ENCODE results near the gene PAPOLA.
"Not testable (repeated sequence)": the region's sequence is repeated elsewhere in the genome, so short reads cannot be mapped to it uniquely, and the experiment has no call there.

Gene PAPOLA

DNA sequence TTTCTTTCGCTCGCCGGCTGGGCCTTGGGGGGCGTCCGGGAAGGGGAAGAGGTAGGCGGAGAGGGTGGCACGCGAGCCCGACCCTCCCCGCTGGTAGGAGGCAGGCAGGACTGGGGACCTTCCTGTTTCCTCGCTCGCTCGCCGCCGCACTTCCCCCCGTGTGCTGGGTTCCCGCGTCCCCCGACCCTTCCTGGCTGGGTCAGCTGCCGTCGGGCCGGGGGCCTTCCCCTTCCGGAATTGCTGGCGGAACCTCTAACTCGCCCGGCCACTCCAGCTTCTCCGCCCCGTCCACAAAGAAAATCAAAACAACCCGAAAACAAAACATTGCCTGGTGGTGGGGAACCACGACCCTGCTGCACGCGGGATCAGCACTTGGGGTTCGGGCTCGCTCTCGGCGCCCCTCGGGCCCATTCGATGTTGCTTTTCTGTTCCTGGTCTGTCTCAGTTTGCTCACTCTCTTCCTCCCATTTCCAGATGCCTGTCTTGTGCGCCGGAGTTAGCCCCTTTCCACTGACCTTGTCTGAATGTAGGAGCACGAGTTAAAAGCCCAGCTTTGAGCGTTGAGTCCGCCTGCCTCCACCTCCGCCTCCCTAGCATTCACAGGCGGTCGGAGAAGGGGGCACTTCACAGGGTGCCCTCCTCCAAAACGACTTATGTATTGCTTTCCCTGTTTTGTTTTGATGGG is 581 bp downstream of the PAPOLA start:
- no peak for DNase-seq (ENCODE audit: low read depth, low spot score)

DNA sequence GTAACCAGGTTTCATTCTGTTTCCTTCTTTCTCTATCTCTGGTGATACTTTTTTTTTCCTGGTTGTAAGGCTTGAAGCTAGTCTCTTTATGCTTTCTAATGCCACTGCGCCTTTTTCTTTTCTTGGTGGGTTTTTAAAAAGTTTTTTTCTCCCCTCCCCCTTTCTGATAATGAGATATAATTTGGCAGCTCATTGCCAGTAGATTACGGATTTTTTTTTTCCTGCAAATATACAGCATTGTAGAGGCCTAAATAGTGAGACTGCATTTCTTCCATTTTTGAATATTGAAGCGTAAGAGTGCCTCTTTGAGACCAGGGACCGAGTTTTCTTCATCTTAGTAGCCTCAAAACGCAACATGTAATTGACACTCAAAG is 1.1 kb downstream of the PAPOLA start:
- no peak for DNase-seq (ENCODE audit: low read depth, low spot score)

DNA sequence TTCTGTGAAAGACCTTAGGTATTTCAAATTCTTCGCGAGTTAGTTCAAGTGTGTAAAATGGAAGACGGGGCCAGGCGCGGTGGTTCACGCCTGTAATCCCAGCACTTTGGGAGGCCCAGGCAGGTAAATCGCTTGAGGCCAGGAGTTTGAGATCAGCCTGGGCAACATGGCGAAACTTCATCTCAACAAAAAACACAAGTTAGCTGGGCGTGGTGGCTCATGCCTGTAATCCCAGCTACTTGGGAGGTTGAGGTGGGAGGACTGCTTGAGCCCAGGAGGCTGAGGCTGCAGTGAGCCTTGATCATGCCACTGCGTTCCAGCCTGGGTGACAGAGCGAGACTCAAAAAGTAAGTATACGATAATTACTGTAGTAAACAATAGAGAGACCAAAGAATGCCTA is 2.2 kb downstream of the PAPOLA start:
- not testable (repeated sequence) for DNase-seq (ENCODE audit: low read depth, low spot score)

DNA sequence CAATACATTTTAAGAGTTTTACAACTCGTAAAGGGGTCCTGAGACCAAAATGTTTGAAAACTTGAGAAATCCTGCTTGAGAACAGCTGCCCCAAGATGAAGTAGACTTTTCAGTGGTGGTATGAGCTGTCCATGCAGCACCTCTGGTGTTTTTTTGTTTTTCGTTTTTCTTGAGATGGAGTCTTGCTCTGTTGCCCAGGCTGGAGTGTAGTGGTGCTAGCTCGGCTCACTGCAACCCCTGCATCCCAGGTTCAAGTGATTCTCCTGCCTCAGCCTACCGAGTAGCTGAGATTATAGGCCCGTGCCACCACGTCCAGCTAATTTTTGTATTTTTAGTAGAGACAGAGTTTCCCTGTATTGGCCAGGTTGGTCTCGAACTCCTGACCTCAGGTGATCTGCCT is 5.5 kb downstream of the PAPOLA start:
- no peak for DNase-seq (ENCODE audit: low read depth, low spot score)

DNA sequence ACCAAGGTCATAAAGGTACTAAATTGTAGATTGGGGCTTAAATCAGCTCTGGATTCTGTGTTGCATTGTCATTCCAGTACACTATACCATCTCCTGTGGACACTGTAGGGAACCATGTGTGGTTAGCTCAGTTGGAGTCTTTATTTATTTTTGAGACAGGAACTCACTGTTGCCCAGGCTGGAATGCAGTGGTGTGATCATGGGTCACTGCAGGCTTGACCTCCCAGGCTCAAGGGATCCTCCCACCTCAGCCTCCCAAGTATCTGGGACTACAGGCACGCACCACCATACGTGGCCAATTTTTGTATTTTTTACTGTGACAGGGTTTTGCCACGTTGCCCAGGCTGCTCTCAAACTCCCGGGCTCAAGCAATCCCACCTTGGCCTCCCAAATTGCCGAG is 6.7 kb downstream of the PAPOLA start:
- no peak for DNase-seq (ENCODE audit: low read depth, low spot score)

DNA sequence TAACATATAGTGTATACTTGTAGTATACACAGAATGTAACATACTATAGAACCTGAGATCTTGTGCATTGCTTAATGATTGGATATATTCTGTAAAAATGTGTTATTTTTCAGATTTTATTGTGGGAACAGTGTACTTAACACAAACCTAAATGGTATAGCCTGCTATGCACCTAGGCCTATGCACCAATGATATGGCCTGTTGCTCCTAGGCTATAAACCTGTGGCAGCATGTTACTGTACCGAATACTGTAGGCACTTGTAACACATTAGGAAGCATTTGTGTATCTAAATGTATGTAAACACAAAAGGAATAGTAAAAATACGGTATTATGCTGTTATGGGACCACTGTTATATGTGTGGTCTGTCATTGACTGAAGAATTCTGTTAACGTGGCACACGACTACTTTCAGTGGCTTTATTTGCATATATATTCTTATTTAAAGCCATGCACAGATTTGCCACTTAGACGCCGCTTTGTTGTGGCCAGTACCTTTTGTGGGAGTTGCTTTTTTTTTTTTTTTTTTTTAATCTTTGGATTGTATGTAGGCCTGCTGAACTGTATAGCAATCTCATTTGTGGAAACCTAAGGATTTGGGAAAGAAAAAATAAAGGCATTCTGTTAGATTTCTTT is 7.4 kb downstream of the PAPOLA start:
- no peak for DNase-seq (ENCODE audit: low read depth, low spot score)

DNA sequence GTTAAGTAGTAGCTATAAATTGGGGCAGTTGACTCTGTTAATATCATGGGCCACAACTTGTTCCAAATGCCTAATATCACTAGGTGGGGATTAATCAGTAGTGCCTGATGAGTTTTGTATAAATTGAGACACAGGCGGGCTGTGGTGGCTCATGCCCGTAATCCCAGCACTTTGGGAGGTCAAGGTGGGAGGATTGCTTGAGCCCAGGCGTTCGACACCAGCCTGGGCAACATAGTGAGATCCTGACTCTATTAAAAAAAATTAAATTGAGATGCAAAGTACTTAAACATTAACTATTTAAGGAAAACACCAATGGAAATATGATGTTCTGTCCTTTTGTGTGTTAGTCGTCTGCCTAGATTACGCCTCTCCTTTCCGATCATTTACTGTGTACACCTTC is 9.0 kb downstream of the PAPOLA start:
- DNase-seq (ENCODE audit: low read depth, low spot score), result no peak

DNA sequence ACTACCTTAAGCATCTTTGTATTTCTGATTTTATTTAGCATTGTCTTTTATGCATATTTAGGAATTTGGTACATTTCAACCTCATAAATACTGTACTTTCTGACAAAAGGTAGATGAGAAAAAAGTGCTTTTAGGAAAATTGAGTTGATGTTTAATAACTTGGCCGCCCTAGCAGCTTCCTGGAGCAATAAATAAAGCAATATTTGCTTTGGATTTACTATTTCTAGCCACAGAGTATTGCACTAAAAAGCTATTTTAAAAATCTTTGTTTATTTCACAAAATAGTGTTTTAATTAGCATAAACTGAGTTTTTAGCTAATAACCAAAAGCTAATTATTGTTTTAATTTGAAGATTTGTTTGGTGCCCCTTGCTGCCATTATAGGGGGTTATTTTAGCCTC is 9.5 kb downstream of the PAPOLA start:
- no peak for DNase-seq (ENCODE audit: low read depth, low spot score)

DNA sequence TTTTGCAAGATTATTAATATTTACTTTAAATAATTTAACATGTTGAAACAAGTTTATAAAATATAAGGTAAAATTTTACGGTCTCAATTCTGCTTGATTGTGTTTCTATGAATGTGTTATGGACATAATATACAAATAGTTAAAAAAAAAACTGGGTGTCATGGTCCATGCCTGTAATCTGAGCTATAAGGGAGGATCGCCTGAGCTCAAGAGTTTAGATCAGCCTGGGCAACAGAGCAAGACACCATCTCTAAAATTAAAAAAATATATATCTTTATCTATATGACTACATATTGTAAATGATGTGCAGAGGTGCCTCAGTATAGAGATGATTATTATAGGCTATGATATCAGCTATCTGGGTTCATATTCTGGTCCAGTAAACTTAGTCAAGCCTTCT is 9.9 kb downstream of the PAPOLA start:
- no peak for DNase-seq (ENCODE audit: low read depth, low spot score)

DNA sequence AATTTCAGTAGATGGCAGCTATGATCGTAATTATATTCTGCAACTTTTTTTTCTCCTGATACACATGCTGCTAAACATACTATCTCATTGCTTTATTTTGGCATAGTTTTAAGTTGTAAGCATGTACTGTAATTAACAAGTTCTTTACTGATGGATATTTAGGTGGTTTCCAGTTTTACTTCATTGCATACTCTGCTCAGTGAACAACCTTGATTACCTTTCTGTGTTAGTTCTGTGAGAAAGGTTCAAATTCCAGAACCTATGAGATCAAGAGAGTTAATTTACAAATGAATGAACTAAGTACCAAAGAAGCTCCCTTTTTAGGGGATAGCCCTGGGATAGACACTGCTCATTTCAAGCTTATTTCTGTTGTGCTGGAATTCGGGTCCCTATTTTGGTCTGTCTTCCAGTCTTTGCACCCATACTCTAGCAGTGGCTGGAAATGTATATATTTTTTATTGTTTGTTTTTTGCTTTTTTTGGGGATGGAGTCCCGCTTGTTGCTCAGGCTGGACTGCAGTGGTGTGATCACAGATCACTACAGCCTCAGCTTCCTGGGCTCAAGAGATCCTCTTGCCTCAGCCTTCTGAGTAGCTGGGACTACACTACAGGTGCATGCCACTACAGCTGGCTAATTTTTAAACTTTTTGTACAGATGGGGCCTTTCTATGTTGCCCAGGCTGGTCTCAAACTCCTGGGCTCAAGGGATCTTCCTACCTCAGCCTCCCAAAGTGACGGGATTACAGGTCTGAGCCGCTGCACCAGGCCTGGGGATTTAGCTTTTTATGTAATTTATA is 10.6 kb downstream of the PAPOLA start:
- no peak for DNase-seq (ENCODE audit: low read depth, low spot score)

DNA sequence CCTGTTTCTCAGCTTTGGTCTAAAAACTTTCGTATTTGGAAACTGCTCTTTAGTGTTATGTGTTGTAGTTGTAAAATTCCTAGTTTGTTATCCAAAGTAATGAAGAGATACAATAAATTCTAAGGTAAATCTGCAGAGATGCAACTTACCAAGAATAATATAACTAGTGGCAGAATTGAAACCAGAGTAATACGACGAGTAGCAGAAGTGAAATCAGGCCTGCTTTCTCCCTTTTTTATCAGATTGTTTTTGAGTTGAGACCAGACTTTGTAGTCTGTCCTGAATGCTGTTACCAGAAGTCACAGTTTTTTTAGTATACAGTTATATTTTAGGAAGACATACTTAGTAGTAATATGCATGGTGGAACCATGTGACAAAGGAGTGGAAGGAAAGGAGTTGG is 12.5 kb downstream of the PAPOLA start:
- no peak for DNase-seq (ENCODE audit: low read depth, low spot score)

DNA sequence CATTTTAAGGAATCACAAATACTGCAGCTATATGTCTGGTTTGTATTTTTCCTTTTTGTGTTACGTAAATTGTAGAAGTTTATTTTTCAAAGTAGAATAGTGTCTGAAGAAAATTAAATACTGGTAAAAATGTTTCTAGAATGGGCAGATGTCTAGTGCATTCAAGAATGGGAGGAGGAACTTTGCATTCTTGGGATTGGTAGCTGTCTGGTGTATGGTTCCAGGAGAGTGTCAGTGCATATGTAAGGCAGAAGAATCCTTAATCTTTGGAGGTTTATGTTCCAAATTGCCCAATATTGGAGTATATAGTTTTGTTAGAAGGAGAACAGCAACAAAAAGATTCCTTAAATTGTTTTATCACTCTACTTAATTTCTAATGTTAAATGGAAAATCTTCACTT is 13.5 kb downstream of the PAPOLA start:
- no peak for DNase-seq (ENCODE audit: low read depth, low spot score)

DNA sequence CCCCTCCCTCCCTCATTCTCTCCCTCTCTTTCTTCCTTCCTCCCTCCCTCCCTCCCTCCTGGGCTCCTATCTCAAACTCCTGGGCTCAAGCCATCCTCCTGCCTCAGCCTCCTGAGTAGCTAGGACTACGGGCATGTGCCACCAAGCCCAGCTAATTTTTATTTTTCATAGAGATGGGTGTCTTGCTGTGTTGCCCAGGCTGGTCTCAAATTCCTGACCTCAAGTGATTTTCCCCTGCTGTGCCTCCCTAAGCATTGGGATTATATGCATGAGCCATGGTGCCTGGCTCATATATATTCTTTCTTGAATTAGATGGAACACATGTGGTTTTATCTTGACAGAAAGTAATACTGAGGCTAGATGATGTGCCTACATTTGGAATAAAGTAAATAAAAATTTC is 14.2 kb downstream of the PAPOLA start:
- no peak for DNase-seq (ENCODE audit: low read depth, low spot score)

DNA sequence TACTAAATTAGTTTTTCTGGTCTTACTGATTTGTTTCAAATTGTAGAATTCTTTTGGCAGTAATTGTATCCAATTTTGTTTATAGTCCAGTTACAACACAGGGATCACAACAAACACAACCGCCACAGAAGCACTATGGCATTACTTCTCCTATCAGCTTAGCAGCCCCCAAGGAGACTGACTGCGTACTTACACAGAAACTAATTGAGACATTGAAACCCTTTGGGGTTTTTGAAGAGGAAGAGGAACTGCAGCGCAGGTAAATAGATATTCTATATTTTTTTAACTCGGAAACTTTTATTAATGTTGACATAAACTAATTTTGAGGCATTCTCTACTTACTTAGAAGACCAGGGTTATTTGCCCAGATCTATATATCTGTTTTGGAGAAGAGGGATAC is 17.8 kb downstream of the PAPOLA start:
- no peak for DNase-seq (ENCODE audit: low read depth, low spot score)

DNA sequence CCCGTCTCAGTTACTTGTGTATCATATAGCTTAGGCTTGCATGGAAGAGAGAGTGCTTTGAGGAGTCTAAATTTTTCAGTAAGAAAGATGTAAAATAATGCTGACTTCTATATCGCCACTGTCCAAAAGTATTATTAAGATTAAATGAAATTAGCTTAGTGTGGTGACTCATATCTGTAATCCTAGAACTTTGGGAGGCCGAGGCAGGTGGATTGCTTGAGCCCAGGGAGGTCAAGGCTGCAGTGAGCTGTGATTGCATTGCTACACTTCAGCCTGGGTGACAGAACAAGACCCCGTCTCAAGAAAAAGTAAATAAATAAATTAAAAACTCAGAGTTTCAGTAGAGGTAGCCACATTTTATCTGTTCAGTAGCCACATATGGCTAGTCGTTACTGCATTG is 23.3 kb downstream of the PAPOLA start:
- DNase-seq (ENCODE audit: low read depth, low spot score), result no peak

DNA sequence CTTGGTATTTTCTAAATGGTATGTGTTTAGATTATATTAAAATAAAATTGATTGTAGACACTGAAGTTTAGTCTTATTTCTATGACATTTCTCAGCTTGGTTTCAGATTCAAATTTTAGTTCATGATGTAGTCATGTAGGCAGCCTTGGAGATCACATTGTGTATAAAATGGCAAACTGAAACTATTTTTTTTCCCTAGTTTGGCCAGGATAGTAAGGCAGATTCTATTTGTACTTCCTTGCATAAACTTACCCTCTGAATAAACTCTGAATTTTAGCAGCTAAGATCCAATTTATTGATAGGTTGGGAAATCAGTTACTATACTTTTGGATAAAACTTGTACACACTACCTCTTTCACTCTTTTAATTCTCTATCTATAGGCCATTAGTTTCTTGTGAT is 30.4 kb downstream of the PAPOLA start:
- DNase-seq (ENCODE audit: low read depth, low spot score), result no peak

DNA sequence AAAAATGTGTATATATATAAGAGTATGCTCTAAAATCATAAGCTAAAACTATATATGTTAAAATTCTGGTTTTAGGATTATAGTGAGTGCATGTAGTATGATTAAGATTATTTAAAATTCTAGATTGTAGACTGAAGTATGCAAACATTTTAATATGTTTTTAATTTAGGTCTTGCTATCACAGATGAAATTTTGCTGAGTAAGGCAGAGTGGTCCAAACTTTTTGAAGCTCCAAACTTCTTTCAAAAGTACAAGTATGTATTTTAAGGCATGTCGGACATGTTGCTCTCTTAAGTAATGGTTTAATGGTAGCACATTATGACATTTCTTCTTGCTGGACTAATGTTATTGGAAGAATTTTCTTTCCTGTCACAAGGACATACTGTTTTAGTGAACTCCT is 34.6 kb downstream of the PAPOLA start:
- DNase-seq (ENCODE audit: low read depth, low spot score), result no peak

DNA sequence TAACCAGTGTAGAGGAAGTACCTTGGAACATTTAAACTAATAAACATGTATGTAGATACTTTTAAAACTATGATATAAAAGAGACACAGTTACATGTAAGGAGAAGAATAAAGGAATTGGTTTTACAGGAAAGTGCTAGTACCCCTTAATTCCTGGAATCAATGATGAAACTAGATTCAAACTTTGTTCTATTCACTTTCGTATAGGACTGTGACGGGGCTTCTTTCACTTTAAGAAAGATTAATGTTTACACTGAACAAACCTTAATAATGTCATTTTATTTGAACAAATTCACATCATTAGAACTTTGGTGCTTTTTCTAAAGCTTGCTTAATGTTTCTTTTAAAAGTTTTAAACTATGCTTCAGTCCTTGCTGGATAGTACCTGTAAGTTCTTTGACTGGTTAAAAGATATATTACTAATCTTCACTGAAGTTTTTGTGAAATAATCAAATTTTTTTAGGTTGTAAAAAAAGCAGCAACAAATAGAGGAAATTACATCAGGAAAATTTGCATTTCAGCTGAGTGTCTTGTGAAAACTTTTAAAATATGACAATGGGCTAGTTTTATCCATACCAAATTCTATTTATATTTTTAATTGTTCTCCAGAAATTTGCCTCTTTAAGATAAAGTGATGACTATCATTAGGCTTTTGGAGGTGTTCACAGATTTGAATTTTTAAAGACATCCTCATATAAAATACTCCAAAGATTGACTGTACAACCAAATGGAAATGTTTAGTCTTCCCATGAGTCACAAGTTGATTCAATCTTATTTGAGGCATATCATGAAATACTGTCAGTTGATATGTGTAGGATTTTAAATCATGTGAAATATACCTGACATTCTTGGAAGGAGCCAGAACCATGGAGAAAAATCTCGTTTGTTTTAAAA is 36.2 kb downstream of the PAPOLA start:
- DNase-seq (ENCODE audit: low read depth, low spot score), result no peak

DNA sequence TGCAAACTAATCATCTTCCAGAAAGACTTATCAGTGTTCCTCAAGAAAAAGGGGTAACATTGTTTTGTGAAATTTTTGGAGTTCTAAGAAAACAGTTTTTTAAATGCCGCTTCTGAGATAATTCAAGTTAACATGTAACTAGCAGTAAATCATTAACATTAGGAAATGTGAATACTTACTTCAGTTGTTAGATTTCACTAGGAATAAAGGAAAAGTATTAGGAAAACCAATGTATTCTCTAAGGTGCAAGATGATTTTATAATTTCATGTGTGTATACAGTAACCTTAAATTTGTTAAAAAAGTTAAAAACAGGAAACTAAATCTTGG is 36.8 kb downstream of the PAPOLA start:
- no peak for DNase-seq (ENCODE audit: low read depth, low spot score)

DNA sequence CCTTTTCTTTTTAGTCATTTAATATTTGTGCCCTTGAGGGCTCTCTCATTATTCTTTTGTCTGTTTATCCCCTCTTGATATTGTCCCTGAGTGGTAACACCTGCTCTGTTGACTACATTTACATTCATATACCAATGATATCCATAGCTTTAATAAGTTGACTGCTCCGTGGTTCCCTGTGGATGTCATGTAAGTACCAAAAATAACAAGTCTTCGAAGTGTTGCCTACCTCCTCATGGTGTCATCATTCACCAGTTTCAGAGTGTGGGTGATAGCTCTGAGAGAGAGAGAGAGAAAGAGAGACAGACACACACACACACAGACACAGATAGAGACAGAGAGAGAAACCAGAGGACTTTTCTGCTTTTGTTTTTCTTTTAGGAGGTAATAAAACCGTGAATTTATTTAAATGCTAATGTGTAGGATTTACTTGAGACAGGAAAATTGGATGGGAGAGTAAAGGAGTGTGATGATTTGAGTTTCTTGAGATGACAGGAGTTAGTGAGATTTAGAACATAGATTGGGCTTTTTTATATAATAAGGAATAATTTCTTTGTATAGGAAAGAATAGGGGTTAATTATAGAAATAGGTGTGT is 52.2 kb downstream of the PAPOLA start:
- no peak for DNase-seq (ENCODE audit: low read depth, low spot score)

DNA sequence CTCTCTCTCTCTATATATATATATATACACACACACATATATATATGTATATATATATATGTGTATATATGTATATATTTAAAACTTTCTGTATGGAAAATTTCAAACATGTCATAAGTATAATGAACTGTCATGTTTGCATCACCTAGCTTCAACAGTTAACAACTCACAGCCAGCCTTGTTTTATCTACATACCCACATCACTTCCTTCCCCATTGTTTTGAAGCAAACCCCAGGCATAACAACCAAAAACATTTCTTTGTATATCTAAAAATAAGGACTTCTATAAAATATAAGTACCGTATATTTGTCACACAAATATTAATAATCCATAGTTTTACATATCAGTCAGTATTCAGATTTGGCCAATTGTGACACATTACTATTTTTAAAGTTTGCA is 57.4 kb downstream of the PAPOLA start:
- no peak for DNase-seq (ENCODE audit: low read depth, low spot score)

DNA sequence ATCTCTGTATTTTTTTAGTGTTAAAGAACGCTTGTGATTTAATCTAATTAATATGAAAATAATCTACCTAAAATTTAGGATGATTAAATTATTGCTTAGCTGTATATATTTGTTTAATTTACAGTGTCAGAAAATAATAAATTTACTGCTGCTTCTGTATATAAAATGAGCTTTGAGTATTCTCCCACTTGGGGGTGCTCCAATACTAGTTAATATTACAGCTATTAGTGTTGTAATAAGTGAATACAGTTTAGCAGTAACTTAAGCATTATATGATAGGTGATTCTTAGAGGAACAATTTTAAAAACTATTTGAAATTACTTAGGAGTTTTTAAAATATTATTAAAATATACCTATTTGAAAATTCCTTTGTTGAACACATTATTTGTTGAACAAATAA is 62.2 kb downstream of the PAPOLA start:
- DNase-seq (ENCODE audit: low read depth, low spot score), result no peak
